Measurements from ENCODE around the gene AKAP7.

DNA sequence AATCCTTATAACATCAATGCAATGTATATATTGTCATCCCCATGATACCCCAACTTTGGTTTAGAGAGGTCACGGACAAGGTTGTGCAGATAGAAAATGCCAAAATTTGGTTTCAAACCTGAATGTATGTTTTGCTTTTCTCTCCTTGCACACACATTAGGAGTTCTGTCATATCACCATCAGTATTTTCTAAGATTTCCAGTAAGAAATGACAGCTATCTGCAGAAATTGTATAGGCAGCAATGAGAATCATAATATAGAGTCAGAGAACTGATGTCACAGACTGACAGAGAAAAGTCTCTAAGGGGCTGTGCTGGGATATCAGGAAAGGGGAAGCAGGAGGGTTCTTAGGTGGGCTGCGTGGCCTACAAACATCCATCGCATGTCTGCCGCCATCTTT, 140.0 kb downstream of the AKAP7 start:
- TF ChIP-seq EZH2 (IDR thresholded peaks at IDR 0.05; ENCODE audit: borderline replicate concordance, low read depth, low read length, severe bottlenecking) = no peak
- TF ChIP-seq, protein P1, sequence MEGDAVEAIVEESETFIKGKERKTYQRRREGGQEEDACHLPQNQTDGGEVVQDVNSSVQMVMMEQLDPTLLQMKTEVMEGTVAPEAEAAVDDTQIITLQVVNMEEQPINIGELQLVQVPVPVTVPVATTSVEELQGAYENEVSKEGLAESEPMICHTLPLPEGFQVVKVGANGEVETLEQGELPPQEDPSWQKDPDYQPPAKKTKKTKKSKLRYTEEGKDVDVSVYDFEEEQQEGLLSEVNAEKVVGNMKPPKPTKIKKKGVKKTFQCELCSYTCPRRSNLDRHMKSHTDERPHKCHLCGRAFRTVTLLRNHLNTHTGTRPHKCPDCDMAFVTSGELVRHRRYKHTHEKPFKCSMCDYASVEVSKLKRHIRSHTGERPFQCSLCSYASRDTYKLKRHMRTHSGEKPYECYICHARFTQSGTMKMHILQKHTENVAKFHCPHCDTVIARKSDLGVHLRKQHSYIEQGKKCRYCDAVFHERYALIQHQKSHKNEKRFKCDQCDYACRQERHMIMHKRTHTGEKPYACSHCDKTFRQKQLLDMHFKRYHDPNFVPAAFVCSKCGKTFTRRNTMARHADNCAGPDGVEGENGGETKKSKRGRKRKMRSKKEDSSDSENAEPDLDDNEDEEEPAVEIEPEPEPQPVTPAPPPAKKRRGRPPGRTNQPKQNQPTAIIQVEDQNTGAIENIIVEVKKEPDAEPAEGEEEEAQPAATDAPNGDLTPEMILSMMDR (IDR thresholded peaks at IDR 0.05; ENCODE audit: borderline replicate concordance, extremely low read depth, low read length, poor library complexity, severe bottlenecking) = no peak
